ENCODE data around the gene GNAT3.

GNAT3 gene

DNA sequence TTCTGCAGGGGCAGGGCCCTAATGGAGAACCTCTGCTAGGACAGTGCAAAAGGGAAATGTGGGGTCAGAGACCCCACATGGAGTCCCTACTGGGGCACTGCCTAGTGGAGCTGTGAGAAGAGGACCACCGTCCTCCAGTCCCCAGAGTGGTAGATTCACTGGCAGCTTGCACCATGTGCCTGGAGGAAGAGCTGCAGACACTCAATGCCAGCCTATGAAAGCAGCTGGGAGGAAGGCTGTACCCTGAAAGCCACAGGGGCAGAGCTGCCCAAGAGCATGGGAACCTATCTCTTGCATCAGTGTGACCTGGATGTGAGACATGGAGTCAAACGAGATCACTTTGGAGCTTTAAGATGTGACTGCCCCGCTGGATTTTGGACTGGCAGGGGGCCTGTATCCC lies 20.3 kb upstream of the GNAT3 start:
- Histone ChIP-seq H3K9ac (ENCODE audit: low read depth, low read length) (no peak overlapping the region), H3K36me3 (ENCODE audit: insufficient read depth, low read length) (no peaks in the 10 kb centered on the region), H3K9me3 (ENCODE audit: insufficient read depth, low read length, severe bottlenecking) (no peaks in the 10 kb centered on the region), H4K20me1 (ENCODE audit: insufficient read depth, low read length) (no peaks in the 10 kb centered on the region), H3K4me2 (ENCODE audit: insufficient read depth, low read length) (no peak overlapping the region), H3K27ac (ENCODE audit: low read length) (no peak overlapping the region), H3K27me3 (ENCODE audit: insufficient read depth, low read length, poor library complexity) (no peaks in the 10 kb centered on the region), H2AFZ (ENCODE audit: low read depth, low read length) (no peak overlapping the region), H3K79me2 (ENCODE audit: insufficient read depth, low read length) (no peaks in the 10 kb centered on the region), H3K4me3 (ENCODE audit: low read depth in 1 of 2, low read length in 2 of 2) (no peak overlapping the region), H3K4me1 (ENCODE audit: insufficient read depth, low read length) (no peaks in the 10 kb centered on the region)
- ATAC-seq (ENCODE audit: insufficient read depth, low read depth) (no peak), DNase-seq (no peak)
- TF ChIP-seq, protein P1, sequence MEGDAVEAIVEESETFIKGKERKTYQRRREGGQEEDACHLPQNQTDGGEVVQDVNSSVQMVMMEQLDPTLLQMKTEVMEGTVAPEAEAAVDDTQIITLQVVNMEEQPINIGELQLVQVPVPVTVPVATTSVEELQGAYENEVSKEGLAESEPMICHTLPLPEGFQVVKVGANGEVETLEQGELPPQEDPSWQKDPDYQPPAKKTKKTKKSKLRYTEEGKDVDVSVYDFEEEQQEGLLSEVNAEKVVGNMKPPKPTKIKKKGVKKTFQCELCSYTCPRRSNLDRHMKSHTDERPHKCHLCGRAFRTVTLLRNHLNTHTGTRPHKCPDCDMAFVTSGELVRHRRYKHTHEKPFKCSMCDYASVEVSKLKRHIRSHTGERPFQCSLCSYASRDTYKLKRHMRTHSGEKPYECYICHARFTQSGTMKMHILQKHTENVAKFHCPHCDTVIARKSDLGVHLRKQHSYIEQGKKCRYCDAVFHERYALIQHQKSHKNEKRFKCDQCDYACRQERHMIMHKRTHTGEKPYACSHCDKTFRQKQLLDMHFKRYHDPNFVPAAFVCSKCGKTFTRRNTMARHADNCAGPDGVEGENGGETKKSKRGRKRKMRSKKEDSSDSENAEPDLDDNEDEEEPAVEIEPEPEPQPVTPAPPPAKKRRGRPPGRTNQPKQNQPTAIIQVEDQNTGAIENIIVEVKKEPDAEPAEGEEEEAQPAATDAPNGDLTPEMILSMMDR (IDR thresholded peaks at IDR 0.05; ENCODE audit: borderline replicate concordance, extremely low read depth, low read length, poor library complexity, severe bottlenecking) = no peak
- no peak for TF ChIP-seq EZH2 (IDR thresholded peaks at IDR 0.05; ENCODE audit: borderline replicate concordance, low read depth, low read length, severe bottlenecking)

DNA sequence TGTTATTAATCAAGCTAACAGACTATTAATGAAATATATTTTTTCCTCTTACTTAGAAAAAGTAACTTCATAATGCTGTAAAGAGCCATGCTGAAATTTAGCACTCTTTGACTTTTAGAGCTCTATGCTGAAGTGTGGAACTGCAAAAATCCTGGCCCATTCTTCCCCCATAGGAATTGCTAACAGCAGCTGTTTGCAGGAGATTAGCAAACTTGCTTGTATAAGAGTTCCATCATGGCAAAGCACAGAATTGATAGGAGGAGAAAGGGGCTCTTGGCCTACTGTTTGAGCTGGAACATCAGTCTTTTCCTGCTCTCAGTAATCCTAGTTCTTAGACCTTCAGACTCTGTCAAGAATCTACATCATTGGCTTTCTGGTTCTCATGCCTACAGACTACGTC lies 18.3 kb upstream of the GNAT3 start:
- Histone ChIP-seq H3K4me1 (ENCODE audit: insufficient read depth, low read length) (no peaks in the 10 kb centered on the region), H3K4me3 (ENCODE audit: low read depth in 1 of 2, low read length in 2 of 2) (no peak overlapping the region), H3K4me2 (ENCODE audit: insufficient read depth, low read length) (no peak overlapping the region), H3K27me3 (ENCODE audit: insufficient read depth, low read length, poor library complexity) (no peaks in the 10 kb centered on the region), H3K79me2 (ENCODE audit: insufficient read depth, low read length) (no peaks in the 10 kb centered on the region), H4K20me1 (ENCODE audit: insufficient read depth, low read length) (no peaks in the 10 kb centered on the region), H2AFZ (ENCODE audit: low read depth, low read length) (no peak overlapping the region), H3K9me3 (ENCODE audit: insufficient read depth, low read length, severe bottlenecking) (no peaks in the 10 kb centered on the region), H3K36me3 (ENCODE audit: insufficient read depth, low read length) (no peaks in the 10 kb centered on the region), H3K9ac (ENCODE audit: low read depth, low read length) (no peak overlapping the region), H3K27ac (ENCODE audit: low read length) (no peak overlapping the region)
- ATAC-seq (ENCODE audit: insufficient read depth, low read depth) = no peak
- TF ChIP-seq, protein P1 (IDR thresholded peaks at IDR 0.05; ENCODE audit: borderline replicate concordance, extremely low read depth, low read length, poor library complexity, severe bottlenecking) = no peak
- TF ChIP-seq EZH2 (IDR thresholded peaks at IDR 0.05; ENCODE audit: borderline replicate concordance, low read depth, low read length, severe bottlenecking) = no peak
- no peak for DNase-seq

DNA sequence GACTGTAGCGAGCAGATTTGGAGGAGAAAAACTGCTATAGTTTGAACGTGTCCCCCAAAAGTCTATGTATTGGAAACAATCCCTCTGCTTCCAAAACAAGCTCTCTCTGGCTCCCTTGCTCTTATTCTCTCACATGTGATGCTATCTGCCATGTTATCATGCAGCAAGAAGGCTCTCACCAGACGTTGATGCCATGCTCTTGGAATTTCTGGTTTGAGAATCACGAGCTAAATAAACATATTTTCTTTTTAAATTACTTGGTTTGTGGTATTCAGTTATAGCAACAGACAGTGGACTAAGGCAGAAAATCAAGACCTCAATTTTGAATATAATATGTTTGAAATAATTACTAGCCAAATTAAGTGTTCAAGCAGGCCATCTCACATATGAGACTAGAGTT lies 17.5 kb upstream of the GNAT3 start:
- H3K4me3 ChIP-seq (ENCODE audit: low read depth in 1 of 2, low read length in 2 of 2) = no peak overlapping the region
- DNase-seq = no peak

More for the DNA sequence above, 17.5 kb upstream of the GNAT3 start:
- Histone ChIP-seq H3K27me3 (ENCODE audit: insufficient read depth, low read length, poor library complexity) (no peaks in the 10 kb centered on the region), H4K20me1 (ENCODE audit: insufficient read depth, low read length) (no peaks in the 10 kb centered on the region), H3K79me2 (ENCODE audit: insufficient read depth, low read length) (no peaks in the 10 kb centered on the region), H3K4me1 (ENCODE audit: insufficient read depth, low read length) (no peaks in the 10 kb centered on the region), H3K36me3 (ENCODE audit: insufficient read depth, low read length) (no peaks in the 10 kb centered on the region), H2AFZ (ENCODE audit: low read depth, low read length) (no peak overlapping the region), H3K4me2 (ENCODE audit: insufficient read depth, low read length) (no peak overlapping the region), H3K9ac (ENCODE audit: low read depth, low read length) (no peak overlapping the region), H3K9me3 (ENCODE audit: insufficient read depth, low read length, severe bottlenecking) (no peaks in the 10 kb centered on the region), H3K27ac (ENCODE audit: low read length) (no peak overlapping the region)
- no peak for TF ChIP-seq EZH2 (IDR thresholded peaks at IDR 0.05; ENCODE audit: borderline replicate concordance, low read depth, low read length, severe bottlenecking)
- TF ChIP-seq, protein P1 (IDR thresholded peaks at IDR 0.05; ENCODE audit: borderline replicate concordance, extremely low read depth, low read length, poor library complexity, severe bottlenecking) = no peak
- ATAC-seq (ENCODE audit: insufficient read depth, low read depth) = no peak

Measured in DND-41 (cell line).